Heart right ventricle (tissue), 16 donors: Measurements from ENCODE around the gene G0S2. TPM values are rescaled to one million over a fixed set of nuclear protein-coding genes. Genes with fewer than 3 reads are reported as not detected.
A peak's percentile ranks its signal among the peaks of the same experiment; 100 is the strongest.

Experiments used
- ATAC-seq, 8 donors: fragments of 200-7000 bp; cut with Tn5 transposase; one replicate each; pipeline ENCODE4 v1.9.1; 2020; ENCODE audit warnings: mild to moderate bottlenecking in 8 of 8, moderate library complexity in 8 of 8, moderate number of reproducible peaks in 1 of 8
- DNase-seq, 2 donors: peaks; one replicate each; pipeline ENCODE4 v3.0.0-alpha.2; 2020
- H3K27ac ChIP-seq, 10 donors: fragments of 200-600 bp; sonication (generic) in 2 of 10; one replicate each; pipeline versions ENCODE4 v1.5.0 to v1.8.0; 2020 to 2022; ENCODE audit warnings: mild to moderate bottlenecking in 3 of 10
- H3K27me3 ChIP-seq, 7 donors: fragments of 200-600 bp; one replicate each; pipeline ENCODE4 v1.8.0; 2021 to 2022; ENCODE audit warnings: mild to moderate bottlenecking in 2 of 7
- H3K36me3 ChIP-seq, 9 donors: fragments of 200-600 bp; sonication (generic) in 1 of 9; one replicate each; pipeline versions ENCODE4 v1.5.0 to v1.8.0; 2020 to 2022; ENCODE audit warnings: mild to moderate bottlenecking in 2 of 9
- H3K4me1 ChIP-seq, 9 donors: fragments of 200-600 bp; sonication (generic) in 1 of 9; one replicate each; pipeline versions ENCODE4 v1.5.0 to v1.8.0; 2020 to 2022; ENCODE audit warnings: mild to moderate bottlenecking in 4 of 9
- H3K4me3 ChIP-seq, 10 donors: fragments of 200-600 bp; sonication (generic) in 2 of 10; one replicate each; pipeline versions ENCODE4 v1.5.0 to v1.8.0; 2020 to 2022; ENCODE audit warnings: mild to moderate bottlenecking in 7 of 10, moderate library complexity in 2 of 10
- H3K9me3 ChIP-seq, 11 donors: fragments of 200-600 bp in 10 of 11; sonication (generic) in 2 of 11; one replicate each; pipeline versions ENCODE4 v1.5.0 to v1.8.0; 2013 to 2022; ENCODE audit warnings: mild to moderate bottlenecking in 2 of 11, control low read depth in 1 of 11, moderate library complexity in 1 of 11
- CTCF ChIP-seq, 9 donors: fragments of 200-600 bp; sonication (generic) in 2 of 9; IDR thresholded peaks; one replicate each; pipeline versions ENCODE4 v1.5.0 to v1.8.0; 2021 to 2022; ENCODE audit warnings: antibody characterized with exemption in 9 of 9, mild to moderate bottlenecking in 5 of 9, moderate library complexity in 1 of 9
- WGBS, 2 donors: extraction: QIAGEN DNeasy Blood & Tissue Kit; methylation state at CpG; one replicate each; pipeline ENCODE4 v1.1.7; 2013; ENCODE audit warnings: inconsistent platforms in 1 of 2; 5-methylcytosine and 5-hydroxymethylcytosine counted together
- intact Hi-C, 10 donors: fragments of 100-400 bp; cut with DNase I; formaldehyde crosslinking; loops; one replicate each; pipeline versions ENCODE4 v1.11.1 to v1.14.2; 2022
- polyA plus RNA-seq, 2 donors: library from polyadenylated mRNA; stranded (reverse); fragments of 200-250 nt; gene quantifications; one replicate each; pipeline ENCODE4 v1.2.3, GENCODE V29; 2013
- total RNA-seq, 10 donors: library from RNA; stranded (reverse); fragmentation: NEBNext Ultra II Directional in 3 of 10; extraction: Animal tissue kit (Norgen Biotek cat#: 25700) in 3 of 10; gene quantifications; one replicate each; pipeline versions ENCODE4 v1.2.1 to v1.2.4, GENCODE V29; 2021 to 2023
- donor health status: Arrhythmogenic right ventricular cardiomyopathy.
- donor health status: ischemic (EF 13 %, LVEDD 7.1; RV severe dilation, severe dysfunction).
- donor health status: healthy with polysubstance abuse.
- donor health status: DM: no; HTN: yes; CAD: no.
- donor health status: DM: no; HTN: no; CAD: no.
- donor health status: ischemic (EF 25% LVEDD 6.9; RV normal size, moderate dysfunction).
- donor health status: ischemic (EF 25% LVEDD 5.7; RV mildly dilated, moderate dysfunction).
- donor health status: healthy.
- donor health status: DM: yes; HTN: yes; CAD: no.
- donor health status: Ischemic cardiomyopathy.
- donor health status: ischemic (EF 35%, LVEDD 5.7; RV mildly dilated, moderate dysfunction).
- donor health status: nonischemic (EF 11% LVEDD 7.7; RV severe dilation, severe dysfunction).
- donor health status: DM: yes; HTN: yes; CAD: no.
- donor health status: PGD.
- donor health status: ischemic (EF 29% LVEDD 5.4; RV normal size, mild dysfunction).
- donor health status: nonischemic (EF 23%, LVEDD 6.1; RV moderate dilation, normal function).

Gene G0S2
- total and polyA plus RNA-seq, 12 donors: 75.3 to 491 (median 131) TPM

- H3K4me1 ChIP-seq: peaks cover 0 to 36% (median 19%) of the 10 kb centered on the region in 9 donors
- no peak for DNase-seq
- no peak overlapping the region for H3K27ac ChIP-seq
- no peaks in the 10 kb centered on the region for H3K27me3 ChIP-seq
- no peak overlapping the region for H3K4me3 ChIP-seq
- WGBS, 2 donors: 89 to 93% methylated on average over 20 of the region's 20 CpGs
- no peaks in the 10 kb centered on the region for H3K9me3 ChIP-seq
- intact Hi-C loops: loop anchor here in 1 of 10 donors (10.0 kb wide), 1 partner anchor 61 kb away; no protein-coding TSS in a partner anchor
- H3K36me3 ChIP-seq: no peaks in the 10 kb centered on the region
- ATAC-seq: no peak
- no peak for TF ChIP-seq CTCF (IDR thresholded peaks at IDR 0.05)
Measured at GRCh38 chr1:209634005-209634737, 41.0 kb upstream of the G0S2 start.

- DNase-seq: no peak
- H3K4me3 ChIP-seq: no peak overlapping the region
- no peaks in the 10 kb centered on the region for H3K9me3 ChIP-seq
- WGBS, 2 donors: 76 to 83% methylated on average over 5 of the region's 5 CpGs
- peaks cover 0 to 26% (median 13%) of the 10 kb centered on the region in 9 donors for H3K4me1 ChIP-seq
- H3K27me3 ChIP-seq: no peaks in the 10 kb centered on the region
- intact Hi-C loops: loop anchor here in 1 of 10 donors (10.0 kb wide), 1 partner anchor 59 kb away; no protein-coding TSS in a partner anchor
- no peak for ATAC-seq
- no peak for TF ChIP-seq CTCF (IDR thresholded peaks at IDR 0.05)
- H3K36me3 ChIP-seq: no peaks in the 10 kb centered on the region
- no peak overlapping the region for H3K27ac ChIP-seq
Measured at GRCh38 chr1:209635850-209636249, 39.4 kb upstream of the G0S2 start.

GRCh38 chr1:209641832-209642172 is 33.4 kb upstream of the G0S2 start:
- 3 to 8% methylated on average over 5 of the region's 5 CpGs for WGBS, 2 donors
- no peaks in the 10 kb centered on the region for H3K27me3 ChIP-seq
- H3K4me1 ChIP-seq: peaks cover 29 to 67% (median 60%) of the 10 kb centered on the region in 9 donors
- peak overlapping the region; percentile 79 to 98 (median 88) for H3K27ac ChIP-seq
- DNase-seq (peak; percentile 89 to 91), ATAC-seq (peak; percentile 87 to 94 (median 92))
- H3K4me3 ChIP-seq: no peak overlapping the region
- no peaks in the 10 kb centered on the region for H3K9me3 ChIP-seq
- H3K36me3 ChIP-seq: no peaks in the 10 kb centered on the region
- TF ChIP-seq CTCF (IDR thresholded peaks at IDR 0.05): no peak
- intact Hi-C loops: loop anchor here in 7 of 10 donors (2.0 to 10.0 kb wide), 6 partner anchors 33 to 105 kb away; partner anchors contain the start of gene G0S2 (in 6 of the 7)

GRCh38 chr1:209642816-209643215 is 32.4 kb upstream of the G0S2 start:
- no peak for TF ChIP-seq CTCF (IDR thresholded peaks at IDR 0.05)
- Histone ChIP-seq H3K27ac (peak overlapping the region; percentile 14 to 98 (median 88)), H3K4me1 (peaks cover 31 to 73% (median 69%) of the 10 kb centered on the region in 9 donors), H3K4me3 (no peak overlapping the region), H3K36me3 (no peaks in the 10 kb centered on the region), H3K9me3 (no peaks in the 10 kb centered on the region), H3K27me3 (no peaks in the 10 kb centered on the region)
- WGBS, 2 donors: 15 to 32% methylated on average over 3 of the region's 3 CpGs
- DNase-seq (peak in 1 of 2 donors; percentile 37), ATAC-seq (peak in 7 of 8 donors; percentile 2 to 73 (median 40))
- intact Hi-C loops: loop anchor here in 7 of 10 donors (2.0 to 10.0 kb wide), 6 partner anchors 32 to 104 kb away; partner anchors contain the start of gene G0S2 (in 6 of the 7)
